Embryonic facial prominence (tissue), 1 donor: Measurements from ENCODE around the gene KCND2.

ENCODE experiments used
- DNase-seq: peaks from one replicate; pipeline ENCODE4 v3.0.0-alpha.2; 2016; ENCODE audit errors: extremely low spot score

The KCND2 gene

DNA sequence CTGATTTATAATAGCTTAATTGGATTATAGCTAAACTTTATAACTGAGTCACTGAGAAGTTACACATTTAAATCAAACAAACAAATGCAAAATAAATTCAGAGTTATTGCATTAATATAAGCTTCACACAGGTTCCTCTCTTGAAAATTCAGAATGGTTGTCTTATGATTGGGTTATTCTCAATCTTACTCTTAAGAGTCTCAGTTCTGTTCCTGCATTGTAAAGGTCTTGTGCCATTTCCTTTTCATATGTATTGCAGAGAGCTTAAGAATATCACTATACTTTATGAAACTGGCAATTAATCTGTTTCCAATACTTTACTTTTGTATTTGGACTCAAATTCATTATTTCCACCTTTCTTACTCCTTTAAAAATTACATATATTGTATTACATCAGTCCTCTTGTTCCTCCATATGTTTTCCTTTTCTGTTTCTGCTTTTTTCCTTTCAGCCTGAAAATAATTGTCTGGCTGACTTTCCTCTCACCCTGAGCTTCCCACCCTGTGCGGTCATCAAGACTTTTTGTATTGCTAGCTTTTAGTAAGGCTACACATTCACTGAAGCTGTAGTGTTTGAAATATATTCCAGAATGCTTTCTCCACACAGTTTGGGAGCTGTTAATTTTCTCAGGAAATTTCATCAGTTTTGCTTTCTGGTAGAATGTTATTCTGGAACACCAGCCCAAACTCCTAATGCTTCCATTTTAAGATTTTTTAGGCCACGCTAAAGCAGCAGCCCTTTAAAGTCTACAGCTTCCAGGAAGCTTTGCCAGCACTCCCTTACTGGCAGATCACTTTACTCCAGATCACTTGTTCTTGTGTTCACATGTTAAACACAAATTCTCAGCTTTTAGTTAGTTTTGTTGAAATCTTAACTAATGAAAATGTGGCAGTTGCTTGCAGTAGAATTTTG lies 139.4 kb downstream of the KCND2 start:
- DNase-seq, result no peak

- no peak for DNase-seq
Measured at GRCh38 chr7:120413164-120413563, 140.2 kb downstream of the KCND2 start.

- no peak for DNase-seq
Measured at GRCh38 chr7:120417244-120417979, 144.4 kb downstream of the KCND2 start.

- no peak for DNase-seq
Measured at GRCh38 chr7:120421151-120421651, 148.2 kb downstream of the KCND2 start.

- no peak for DNase-seq
Measured at GRCh38 chr7:120431016-120431415, 158.0 kb downstream of the KCND2 start.

- no peak for DNase-seq
Measured at GRCh38 chr7:120436487-120437060, 163.6 kb downstream of the KCND2 start.

GRCh38 chr7:120441850-120442249 lies 168.9 kb downstream of the KCND2 start:
- DNase-seq, result no peak

GRCh38 chr7:120442838-120443237 lies 169.9 kb downstream of the KCND2 start:
- DNase-seq, result no peak

GRCh38 chr7:120444650-120445049 lies 171.7 kb downstream of the KCND2 start:
- no peak for DNase-seq

- DNase-seq, result no peak
Measured at GRCh38 chr7:120445276-120445675, 172.3 kb downstream of the KCND2 start.

DNA sequence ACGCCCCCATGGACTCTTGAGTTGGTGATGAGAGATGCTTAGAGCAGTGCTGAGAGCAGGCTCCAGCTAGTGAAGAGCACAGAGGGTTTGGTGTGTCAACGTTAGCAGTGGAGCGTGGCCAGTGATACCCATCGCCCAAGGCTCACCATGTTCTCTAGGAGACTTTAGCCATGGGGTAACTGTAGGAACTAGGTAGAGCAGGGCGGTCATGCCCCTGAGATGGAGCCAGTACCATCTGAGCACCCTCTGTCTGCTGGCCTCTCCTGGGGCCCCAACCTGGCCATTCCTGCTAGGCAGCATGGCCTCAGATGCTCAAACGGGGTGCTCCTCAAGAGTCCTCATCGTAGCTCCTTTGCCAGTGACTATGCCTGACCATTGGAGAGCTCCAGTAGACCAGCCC lies 179.7 kb downstream of the KCND2 start:
- no peak for DNase-seq

GRCh38 chr7:120456699-120457098 lies 183.7 kb downstream of the KCND2 start:
- no peak for DNase-seq

DNA sequence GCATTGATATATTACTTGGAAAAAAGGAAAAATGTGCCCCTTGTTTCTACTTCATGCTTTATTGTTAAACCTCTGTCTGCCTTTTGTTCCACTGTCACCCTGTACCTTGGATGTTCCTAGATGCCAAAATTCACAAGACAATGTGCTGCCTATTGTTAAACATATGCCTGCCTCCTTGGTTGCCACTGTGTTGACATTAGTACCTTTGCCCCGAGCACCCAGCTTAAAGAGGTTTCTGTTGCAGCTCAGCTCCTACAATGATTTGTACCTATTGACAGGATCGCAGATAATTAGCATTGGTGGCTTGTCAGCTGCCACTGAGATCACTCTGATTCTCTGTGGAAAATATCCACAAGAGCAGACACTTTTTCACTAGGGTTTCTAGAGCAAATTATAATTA lies 188.0 kb downstream of the KCND2 start:
- DNase-seq, result no peak

- no peak for DNase-seq
Measured at GRCh38 chr7:120462991-120463390, 190.0 kb downstream of the KCND2 start.

DNA sequence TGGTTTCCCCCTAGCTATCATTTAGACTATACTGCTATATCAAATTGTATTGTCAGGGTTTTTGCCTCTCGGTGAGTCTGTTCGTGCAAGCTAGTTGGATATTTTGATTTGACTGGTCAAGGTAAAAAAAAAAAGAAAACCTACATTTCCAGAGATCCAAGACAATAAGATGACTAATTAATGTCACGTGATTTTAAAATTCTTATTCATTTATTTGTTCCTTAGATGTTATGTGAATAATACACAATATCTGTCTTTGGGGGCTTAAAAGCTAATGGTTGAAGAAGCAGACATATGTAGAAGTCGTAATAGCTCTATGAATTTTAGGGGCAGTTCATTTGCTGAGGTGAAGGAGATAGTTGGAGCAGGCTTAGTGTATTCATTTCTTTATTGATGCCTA lies 191.1 kb downstream of the KCND2 start:
- no peak for DNase-seq

DNA sequence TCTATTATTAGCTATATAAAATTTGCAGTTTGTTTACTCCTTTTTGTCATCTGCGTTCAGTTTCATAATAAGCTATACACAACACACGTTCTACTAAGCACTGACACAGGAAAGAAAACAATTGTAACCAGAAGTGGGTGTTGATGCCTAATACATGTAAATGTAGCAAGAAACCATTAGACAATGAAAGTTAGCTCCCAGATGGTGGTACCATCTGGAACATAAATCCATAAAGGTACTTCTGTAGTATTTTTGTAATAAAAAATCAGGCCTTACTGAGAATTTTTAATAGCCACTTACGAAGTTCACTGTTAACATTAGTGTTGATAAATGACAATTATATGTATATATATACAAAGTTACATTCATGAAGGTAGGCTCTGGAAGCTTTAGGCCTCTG lies 194.7 kb downstream of the KCND2 start:
- DNase-seq, result no peak

GRCh38 chr7:120468611-120469010 lies 195.6 kb downstream of the KCND2 start:
- no peak for DNase-seq

GRCh38 chr7:120472892-120473291 lies 199.9 kb downstream of the KCND2 start:
- DNase-seq, result no peak

DNA sequence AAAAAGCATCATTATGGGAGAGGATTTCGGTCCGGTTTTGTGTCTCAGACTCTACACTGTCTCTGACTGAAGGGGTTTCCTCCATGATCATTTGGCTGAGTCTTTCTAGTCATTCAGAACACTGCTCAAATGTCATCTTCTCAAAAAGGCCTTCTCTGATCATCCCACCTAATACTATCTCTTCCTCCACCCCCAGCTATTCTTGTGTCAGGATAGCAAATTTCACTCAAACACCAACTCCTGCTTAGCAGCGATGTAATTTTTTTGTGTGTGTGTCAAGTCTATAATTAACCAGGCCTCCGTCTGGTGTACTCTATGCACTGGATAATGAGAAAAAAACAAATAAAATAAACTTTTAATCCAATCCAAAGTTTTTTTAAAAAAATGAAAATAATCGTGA lies 200.4 kb downstream of the KCND2 start:
- DNase-seq, result no peak

- no peak for DNase-seq
Measured at GRCh38 chr7:120475994-120476393, 203.0 kb downstream of the KCND2 start.

- DNase-seq, result no peak
Measured at GRCh38 chr7:120480472-120480871, 207.5 kb downstream of the KCND2 start.

GRCh38 chr7:120480930-120481329 lies 208.0 kb downstream of the KCND2 start:
- no peak for DNase-seq
